Stimulated activated naive B cell treated with anti-CD40 and anti-IgM and Interleukin-4, amounts not matched to agents 10 μg/mL and 1 μg/mL and 100 μg/mL, for 72 hours (primary cell): ENCODE data around the gene THBS3.
A peak's percentile ranks its signal among the peaks of the same experiment; 100 is the strongest.

Experiments used
- ATAC-seq, 2 donors: fragments of 150-1000 bp; cut with Tn5 transposase; replicated peaks; 2 replicates each; pipeline ENCODE4 v1.10.0; 2021; ENCODE audit warnings: moderate library complexity in 1 of 2
- DNase-seq: peaks from one replicate; pipeline ENCODE4 v3.0.0; 2021
- H3K27ac Mint-ChIP-seq: one replicate; pipeline ENCODE4 v1.8.0; 2022; ENCODE audit warnings: mild to moderate bottlenecking, mixed read lengths
- H3K27me3 Mint-ChIP-seq, 2 donors: one replicate each; pipeline ENCODE4 v1.8.0; 2022; ENCODE audit warnings: mixed read lengths in 2 of 2
- H3K36me3 Mint-ChIP-seq, 2 donors: one replicate each; pipeline ENCODE4 v1.8.0; 2022; ENCODE audit warnings: mixed read lengths in 2 of 2, mild to moderate bottlenecking in 1 of 2
- H3K4me1 Mint-ChIP-seq, 2 donors: one replicate each; pipeline ENCODE4 v1.8.0; 2022; ENCODE audit warnings: mixed read lengths in 2 of 2, mild to moderate bottlenecking in 1 of 2
- H3K4me3 Mint-ChIP-seq, 2 donors: one replicate each; pipeline ENCODE4 v1.8.0; 2022; ENCODE audit warnings: mild to moderate bottlenecking in 2 of 2, mixed read lengths in 2 of 2, moderate library complexity in 1 of 2
- H3K9me3 Mint-ChIP-seq, 2 donors: one replicate each; pipeline ENCODE4 v1.8.0; 2022; ENCODE audit warnings: mixed read lengths in 2 of 2, mild to moderate bottlenecking in 1 of 2

The THBS3 gene

DNA sequence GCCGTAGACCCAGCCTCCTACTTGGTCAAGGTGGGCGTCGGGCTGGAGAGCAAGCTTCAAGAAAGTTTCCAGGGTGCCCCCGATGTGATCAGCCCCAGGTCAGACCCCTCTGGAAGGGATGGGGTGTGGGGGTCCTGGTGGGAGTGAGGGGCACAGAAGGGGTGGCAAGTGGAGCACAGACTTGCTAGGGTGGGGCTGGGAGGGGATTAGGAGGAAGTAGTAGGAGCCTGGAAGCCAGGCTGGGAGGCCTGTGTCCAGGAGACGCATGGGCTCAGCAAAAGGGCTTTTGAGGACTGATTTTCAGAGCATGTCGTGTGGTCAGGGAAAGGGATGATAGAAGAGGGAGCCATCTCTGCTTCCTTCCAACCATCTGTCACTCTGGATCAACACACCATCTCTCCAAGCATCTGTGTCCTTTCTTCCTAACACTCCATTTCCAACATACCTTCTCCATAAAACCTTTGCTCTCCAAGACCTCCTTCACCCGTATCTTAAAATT is 25.6 kb downstream of the THBS3 start:
- DNase-seq (no peak), ATAC-seq (no peak)
- Mint-ChIP-seq H3K4me3 (no peak overlapping the region), H3K27ac (no peak overlapping the region), H3K4me1 (peaks cover 25 to 27% of the 10 kb centered on the region in 2 donors), H3K9me3 (no peaks in the 10 kb centered on the region), H3K36me3 (peaks cover 11 to 15% of the 10 kb centered on the region in 2 donors), H3K27me3 (no peaks in the 10 kb centered on the region)

DNA sequence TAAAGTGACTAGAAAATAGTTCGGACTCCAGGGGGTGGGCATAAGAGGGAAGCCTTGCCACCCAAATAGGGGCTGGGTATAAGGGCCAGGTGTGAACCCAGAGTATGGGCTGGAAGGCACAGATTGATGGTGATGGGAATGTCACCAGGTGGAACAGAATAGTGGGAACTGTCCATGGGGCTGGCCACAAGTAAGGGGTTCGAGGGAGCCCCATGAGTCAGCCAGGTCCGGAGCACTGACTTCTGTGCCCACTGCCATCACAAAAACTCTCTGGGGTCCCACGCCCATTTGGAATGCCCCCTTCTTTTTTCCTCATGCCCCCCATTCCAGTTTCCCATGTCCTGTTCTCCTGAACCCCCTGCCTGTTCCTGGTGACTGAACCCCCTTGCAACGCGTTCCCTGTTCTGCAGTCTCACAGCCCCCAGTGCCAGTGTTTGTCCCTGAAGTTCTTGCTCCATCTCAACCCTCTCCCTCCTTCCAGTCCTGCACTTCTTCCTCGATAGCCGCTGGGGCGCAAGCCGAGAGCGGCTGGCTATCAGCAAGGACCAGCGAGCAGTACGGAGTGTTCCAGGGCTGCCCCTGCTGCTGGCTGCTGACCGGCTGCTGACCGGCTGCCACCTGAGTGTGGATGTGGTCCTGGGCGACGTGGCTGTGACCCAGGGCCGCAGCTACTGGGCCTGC is 26.2 kb downstream of the THBS3 start:
- Mint-ChIP-seq H3K4me1 (peaks cover 31% of the 10 kb centered on the region in 2 donors), H3K27ac (no peak overlapping the region), H3K9me3 (no peaks in the 10 kb centered on the region), H3K36me3 (peaks cover 11 to 15% of the 10 kb centered on the region in 2 donors), H3K4me3 (no peak overlapping the region), H3K27me3 (no peaks in the 10 kb centered on the region)
- DNase-seq (no peak), ATAC-seq (no peak)

DNA sequence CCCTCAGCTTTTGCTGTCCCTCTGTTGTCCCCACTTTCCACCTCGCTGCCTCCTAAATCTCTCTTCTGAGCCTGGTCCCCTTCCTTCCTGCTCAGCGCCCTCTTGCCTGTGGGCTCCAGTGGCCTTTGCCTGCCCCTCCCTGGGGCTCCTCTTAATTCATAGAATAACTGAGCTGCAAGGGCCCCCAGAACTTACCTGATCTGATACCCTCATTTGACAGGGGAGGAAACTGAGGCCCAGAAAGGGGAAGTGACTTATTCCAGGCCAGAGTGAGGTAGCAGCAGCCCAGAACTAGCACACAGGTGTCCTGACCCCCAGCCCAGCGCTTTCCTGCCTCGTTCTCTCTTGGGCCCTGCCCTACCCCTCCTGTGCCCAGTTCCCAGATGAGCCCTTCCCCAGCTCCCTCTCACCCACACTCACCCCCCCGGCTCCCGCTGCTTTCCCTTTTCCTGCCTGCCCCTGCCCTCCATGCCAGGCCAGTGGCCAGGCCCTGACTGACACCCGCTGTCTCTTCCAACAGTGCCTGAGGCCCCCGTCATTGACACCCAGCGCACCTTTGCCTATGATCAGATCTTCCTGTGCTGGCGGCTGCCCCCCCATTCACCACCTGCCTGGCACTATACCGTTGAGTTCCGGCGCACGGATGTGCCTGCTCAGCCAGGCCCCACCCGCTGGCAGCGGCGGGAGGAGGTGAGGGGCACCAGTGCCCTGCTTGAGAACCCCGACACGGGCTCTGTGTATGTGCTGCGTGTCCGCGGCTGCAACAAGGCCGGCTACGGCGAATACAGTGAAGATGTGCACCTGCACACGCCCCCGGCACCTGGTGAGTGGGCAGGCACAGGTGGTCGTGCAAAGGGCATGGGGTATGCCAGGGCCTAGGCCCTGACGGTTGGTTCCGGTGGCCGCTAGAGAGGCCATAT is 28.3 kb downstream of the THBS3 start:
- no peak overlapping the region for H3K4me3 Mint-ChIP-seq
- DNase-seq (no peak), ATAC-seq (no peak)
- no peaks in the 10 kb centered on the region for H3K9me3 Mint-ChIP-seq
- no peaks in the 10 kb centered on the region for H3K27me3 Mint-ChIP-seq
- H3K27ac Mint-ChIP-seq = no peak overlapping the region
- peaks cover 11 to 15% of the 10 kb centered on the region in 2 donors for H3K36me3 Mint-ChIP-seq
- peaks cover 23 to 25% of the 10 kb centered on the region in 2 donors for H3K4me1 Mint-ChIP-seq

DNA sequence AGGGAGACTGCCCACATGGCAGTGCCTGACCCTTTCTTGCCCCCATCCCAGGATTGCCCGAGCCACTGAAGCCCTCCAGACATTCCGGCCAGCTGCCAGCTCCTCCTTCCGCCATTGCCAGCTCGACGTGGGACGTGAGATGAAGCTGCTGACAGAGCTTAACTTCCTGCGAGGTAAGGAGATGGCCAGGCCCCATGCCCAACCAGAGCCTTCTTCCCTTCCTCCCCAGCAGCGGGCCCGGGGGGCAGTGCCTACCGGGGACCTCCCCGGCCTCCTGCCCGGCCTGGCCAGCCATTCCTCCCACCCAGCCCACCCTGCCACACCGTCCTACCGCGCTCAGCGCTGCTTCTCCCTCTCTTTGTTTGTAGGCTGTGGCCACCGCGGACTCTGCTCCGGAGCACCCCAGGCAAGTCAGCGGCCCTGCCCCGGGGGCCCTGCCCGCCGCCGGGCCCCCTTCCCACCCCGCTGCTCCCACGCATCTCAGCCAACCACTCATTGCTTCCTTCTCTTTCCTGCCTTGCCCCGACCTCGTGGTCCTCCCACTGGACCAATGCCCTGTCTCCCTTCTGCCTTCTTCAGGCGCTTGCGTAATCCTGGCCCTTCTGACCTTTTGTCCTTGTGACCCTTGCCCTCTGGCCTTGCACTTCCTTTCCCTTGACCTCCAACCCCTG is 29.1 kb downstream of the THBS3 start:
- H3K27ac Mint-ChIP-seq = no peak overlapping the region
- peaks cover 0 to 5% of the 10 kb centered on the region in 2 donors for H3K27me3 Mint-ChIP-seq
- H3K4me3 Mint-ChIP-seq = no peak overlapping the region
- DNase-seq (no peak), ATAC-seq (no peak)
- peaks cover 9 to 15% of the 10 kb centered on the region in 2 donors for H3K36me3 Mint-ChIP-seq
- H3K9me3 Mint-ChIP-seq = no peaks in the 10 kb centered on the region
- H3K4me1 Mint-ChIP-seq = peaks cover 25 to 29% of the 10 kb centered on the region in 2 donors

DNA sequence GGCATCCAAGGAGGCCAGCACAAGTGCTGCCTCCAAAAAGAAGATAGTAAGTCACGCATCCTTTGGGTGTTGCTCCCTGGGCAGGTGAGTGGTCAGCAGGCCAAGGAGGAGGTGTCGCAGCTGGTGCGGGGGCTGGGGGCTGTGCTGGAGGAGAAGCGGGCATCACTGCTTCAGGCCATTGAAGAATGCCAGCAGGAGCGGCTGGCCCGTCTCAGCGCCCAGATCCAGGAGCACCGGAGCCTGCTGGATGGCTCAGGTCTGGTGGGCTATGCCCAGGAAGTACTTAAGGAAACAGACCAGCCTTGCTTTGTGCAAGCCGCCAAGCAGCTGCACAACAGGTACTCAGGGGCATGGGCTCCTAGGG is 29.8 kb downstream of the THBS3 start:
- H3K27me3 Mint-ChIP-seq = peaks cover 0 to 5% of the 10 kb centered on the region in 2 donors
- no peak overlapping the region for H3K4me3 Mint-ChIP-seq
- peaks cover 12 to 15% of the 10 kb centered on the region in 2 donors for H3K36me3 Mint-ChIP-seq
- DNase-seq (no peak), ATAC-seq (no peak)
- H3K4me1 Mint-ChIP-seq = peaks cover 27 to 35% of the 10 kb centered on the region in 2 donors
- H3K9me3 Mint-ChIP-seq = no peaks in the 10 kb centered on the region
- no peak overlapping the region for H3K27ac Mint-ChIP-seq

DNA sequence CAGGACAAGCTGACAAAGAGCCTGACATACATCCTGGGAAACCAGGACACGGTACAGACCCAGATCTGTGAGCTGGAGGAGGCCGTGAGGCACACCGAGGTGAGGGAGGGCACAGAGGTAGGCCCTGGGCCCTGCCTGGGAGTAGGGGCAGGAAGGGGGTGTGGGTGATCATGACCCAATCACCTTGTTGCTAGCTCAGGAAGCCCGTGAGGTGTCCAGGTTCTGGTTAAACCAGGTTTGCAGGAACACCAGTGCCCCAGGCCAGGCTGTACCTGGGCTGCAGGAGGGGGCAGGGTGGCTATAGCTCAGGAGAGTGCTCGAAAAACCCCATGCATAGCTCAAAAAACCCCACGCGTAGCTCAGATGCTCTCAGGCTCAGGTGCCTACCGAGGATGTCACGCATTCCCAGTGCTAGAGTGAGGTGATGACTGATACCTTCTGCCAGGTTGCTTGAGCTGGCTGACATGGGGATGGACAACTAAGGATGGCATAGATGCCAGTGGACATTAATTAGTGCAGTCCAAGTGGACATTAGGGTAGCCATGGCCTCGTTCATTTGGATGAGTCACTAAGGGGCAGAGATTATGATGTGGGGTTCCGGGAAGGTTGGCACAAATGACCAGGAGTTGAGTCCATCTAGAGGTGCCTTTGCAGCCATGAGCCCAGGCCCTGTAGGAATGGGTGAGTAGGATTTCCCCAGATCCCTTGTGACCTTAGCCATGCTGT is 30.3 kb downstream of the THBS3 start:
- DNase-seq = no peak
- H3K36me3 Mint-ChIP-seq = peaks cover 12 to 15% of the 10 kb centered on the region in 2 donors

DNA sequence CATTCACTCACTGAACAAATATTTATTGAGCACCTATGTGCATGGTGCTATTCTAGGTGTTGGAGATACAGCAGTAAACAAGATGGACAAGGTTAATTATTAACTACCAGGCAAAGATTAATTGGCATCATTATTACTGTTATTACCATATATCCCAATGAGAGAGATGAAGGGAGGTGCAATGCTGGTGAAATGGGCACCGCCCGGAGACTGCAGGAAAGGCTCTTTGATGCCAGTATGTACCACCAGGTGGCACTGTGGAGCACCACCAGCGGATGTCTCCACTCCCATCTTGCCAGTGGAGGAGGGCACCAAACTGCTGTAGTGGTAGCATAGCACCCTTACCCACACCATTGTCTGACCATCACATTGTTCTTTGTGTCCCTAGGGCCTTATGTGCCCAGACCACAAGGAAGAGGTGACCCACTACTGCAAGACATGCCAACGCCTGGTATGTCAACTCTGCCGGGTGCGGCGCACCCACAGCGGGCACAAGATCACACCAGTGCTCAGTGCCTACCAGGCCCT is 31.1 kb downstream of the THBS3 start:
- Mint-ChIP-seq H3K9me3 (no peaks in the 10 kb centered on the region), H3K27ac (no peak overlapping the region)

More for the DNA sequence above, 30.3 kb downstream of the THBS3 start:
- H3K27ac Mint-ChIP-seq = no peak overlapping the region
- no peak overlapping the region for H3K4me3 Mint-ChIP-seq
- peaks cover 0 to 5% of the 10 kb centered on the region in 2 donors for H3K27me3 Mint-ChIP-seq
- no peaks in the 10 kb centered on the region for H3K9me3 Mint-ChIP-seq
- no peak for ATAC-seq
- peaks cover 29 to 40% of the 10 kb centered on the region in 2 donors for H3K4me1 Mint-ChIP-seq

DNA sequence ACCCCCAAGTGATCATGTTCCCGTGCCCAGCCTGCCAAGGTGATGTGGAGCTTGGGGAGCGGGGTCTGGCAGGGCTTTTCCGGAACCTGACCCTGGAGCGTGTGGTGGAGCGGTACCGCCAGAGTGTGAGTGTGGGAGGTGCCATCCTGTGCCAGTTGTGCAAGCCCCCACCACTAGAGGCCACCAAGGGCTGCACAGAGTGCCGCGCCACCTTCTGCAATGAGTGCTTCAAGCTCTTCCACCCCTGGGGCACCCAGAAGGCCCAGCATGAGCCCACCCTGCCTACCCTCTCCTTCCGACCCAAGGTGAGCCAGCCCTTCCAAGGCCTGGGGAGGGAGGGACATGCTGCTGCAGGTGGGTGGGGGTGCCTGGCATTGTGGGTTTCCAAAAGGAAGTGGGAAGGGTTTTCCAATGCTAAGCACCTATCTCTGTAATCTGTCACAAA is 31.7 kb downstream of the THBS3 start:
- ATAC-seq = no peak
- no peak for DNase-seq
- H3K4me3 Mint-ChIP-seq = no peak overlapping the region
- peaks cover 33 to 54% of the 10 kb centered on the region in 2 donors for H3K4me1 Mint-ChIP-seq
- H3K9me3 Mint-ChIP-seq = no peaks in the 10 kb centered on the region
- no peak overlapping the region for H3K27ac Mint-ChIP-seq
- H3K36me3 Mint-ChIP-seq = peaks cover 9 to 19% of the 10 kb centered on the region in 2 donors
- H3K27me3 Mint-ChIP-seq = peaks cover 0 to 5% of the 10 kb centered on the region in 2 donors

More for the DNA sequence above, 31.1 kb downstream of the THBS3 start:
- ATAC-seq (peak; percentile 49 to 52), DNase-seq (peak; percentile 67)
- Mint-ChIP-seq H3K4me1 (peaks cover 33 to 48% of the 10 kb centered on the region in 2 donors), H3K4me3 (no peak overlapping the region), H3K27me3 (peaks cover 0 to 5% of the 10 kb centered on the region in 2 donors), H3K36me3 (peaks cover 10 to 19% of the 10 kb centered on the region in 2 donors)

DNA sequence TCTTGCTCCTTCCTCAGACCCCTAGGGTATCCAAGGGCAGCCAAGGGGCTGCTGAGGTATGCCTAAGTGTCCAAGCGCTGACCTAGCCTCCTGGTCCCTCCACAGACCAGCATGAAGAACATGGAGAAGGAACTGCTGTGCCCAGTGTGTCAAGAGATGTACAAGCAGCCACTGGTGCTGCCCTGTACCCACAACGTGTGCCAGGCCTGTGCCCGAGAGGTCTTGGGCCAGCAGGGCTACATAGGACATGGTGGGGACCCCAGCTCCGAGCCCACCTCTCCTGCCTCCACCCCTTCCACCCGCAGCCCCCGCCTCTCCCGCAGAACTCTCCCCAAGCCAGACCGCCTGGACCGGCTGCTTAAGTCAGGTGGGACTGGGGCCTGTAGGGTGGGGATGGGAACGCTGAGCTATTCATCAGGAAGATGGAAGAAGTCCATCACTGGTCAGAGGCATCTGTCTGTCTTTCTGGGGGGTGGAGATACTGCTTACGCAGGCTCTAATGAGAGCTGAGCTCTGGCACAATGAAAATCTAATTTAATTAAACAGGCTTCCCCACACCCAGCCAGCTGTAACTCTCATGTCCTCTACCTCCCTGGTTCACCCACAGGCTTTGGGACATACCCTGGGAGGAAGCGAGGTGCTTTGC is 32.3 kb downstream of the THBS3 start:
- Mint-ChIP-seq H3K4me1 (peaks cover 33 to 54% of the 10 kb centered on the region in 2 donors), H3K27ac (no peak overlapping the region), H3K9me3 (no peaks in the 10 kb centered on the region), H3K4me3 (no peak overlapping the region), H3K36me3 (peaks cover 10 to 21% of the 10 kb centered on the region in 2 donors), H3K27me3 (peaks cover 0 to 5% of the 10 kb centered on the region in 2 donors)
- no peak for DNase-seq
- ATAC-seq = no peak

DNA sequence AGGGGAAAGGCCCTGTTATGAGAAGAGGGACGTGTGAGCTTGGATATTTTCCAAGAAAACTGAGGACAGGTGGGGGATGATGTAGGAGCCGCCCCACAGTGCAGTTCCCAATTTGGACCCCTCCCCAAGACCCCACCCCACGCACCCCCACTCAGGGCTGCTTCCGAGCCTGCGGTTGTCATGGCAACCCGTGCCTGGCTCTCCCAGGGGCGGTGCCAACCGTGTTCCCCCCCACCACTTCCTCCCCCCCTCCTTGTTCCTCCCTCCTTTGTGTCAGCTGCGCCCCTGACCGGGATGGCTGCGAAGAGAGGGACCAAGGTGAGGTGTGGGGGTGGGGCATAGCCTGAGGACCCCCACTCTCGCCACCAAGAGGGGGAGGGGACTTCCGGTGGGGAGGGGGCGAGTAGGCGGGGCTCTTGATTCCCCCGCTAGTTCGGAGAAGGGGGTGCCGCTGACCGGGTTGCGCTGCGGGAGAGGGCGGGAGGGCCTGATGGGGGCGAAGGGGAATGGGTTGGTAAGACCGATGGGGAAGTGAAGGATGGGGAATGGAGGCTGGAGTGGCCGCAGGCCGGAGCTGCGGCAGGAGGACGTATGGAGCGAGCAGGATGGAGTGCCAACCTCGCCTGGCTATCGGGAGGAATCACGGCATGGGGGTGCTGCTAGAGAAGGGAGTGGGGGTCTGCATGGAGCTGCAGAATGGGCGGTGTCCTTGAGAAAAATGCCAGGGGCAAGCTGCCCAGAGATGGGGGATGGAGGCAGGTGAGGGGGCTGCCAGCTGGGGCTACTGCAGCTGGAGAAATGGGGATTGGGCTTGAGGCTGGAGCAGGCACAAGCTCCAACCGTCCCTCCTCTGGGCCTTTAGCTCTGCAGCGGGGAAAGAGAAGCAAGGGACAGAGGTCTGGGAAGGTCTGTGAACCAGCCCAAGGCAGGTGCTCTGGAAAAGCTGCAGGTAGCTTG is 33.1 kb downstream of the THBS3 start:
- ATAC-seq (no peak), DNase-seq (no peak)
- Mint-ChIP-seq H3K4me1 (peaks cover 34 to 54% of the 10 kb centered on the region in 2 donors), H3K27me3 (peaks cover 0 to 5% of the 10 kb centered on the region in 2 donors), H3K9me3 (no peaks in the 10 kb centered on the region), H3K27ac (peak overlapping the region; percentile 66), H3K36me3 (peaks cover 15 to 26% of the 10 kb centered on the region in 2 donors), H3K4me3 (peak overlapping the region; percentile 93 to 99)

DNA sequence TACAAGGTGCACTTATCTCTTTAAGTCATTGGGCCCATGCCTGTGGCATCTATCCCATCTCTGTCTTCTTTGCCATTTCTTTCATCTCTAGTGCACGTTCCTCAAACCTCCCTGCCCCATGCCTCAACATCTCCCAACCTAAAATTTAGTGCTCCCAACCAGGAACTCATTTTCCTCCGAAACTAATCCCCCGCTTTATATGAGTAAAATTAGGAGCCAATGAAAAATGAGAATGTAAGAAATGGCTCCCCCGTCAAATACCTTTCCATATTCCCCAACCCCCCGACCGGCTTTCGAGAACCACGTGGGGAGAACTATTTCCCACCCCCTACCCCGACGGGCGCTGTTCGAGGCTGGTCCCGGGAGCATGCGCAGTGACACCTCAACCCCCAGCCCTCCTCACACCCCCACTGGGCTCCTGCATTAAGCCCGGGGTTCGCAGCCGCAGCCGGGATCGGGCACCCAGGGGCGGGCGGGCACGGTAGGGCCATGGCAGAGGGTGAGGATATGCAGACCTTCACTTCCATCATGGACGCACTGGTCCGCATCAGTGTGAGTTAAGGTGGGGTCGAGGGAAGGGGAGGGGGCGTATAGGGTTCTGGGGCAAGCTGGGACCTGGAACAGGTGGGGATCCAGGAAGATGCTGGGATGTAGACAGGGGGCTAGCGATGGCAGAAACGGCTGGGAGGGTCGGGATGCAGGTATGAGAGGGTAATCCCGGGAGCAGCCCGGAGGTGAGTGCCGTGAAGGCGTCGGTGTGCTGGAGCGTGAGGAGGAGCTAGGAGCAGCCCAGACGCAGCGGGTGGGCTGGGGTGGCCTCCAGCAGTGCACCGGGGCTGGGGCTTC is 34.0 kb downstream of the THBS3 start, which contains the start of gene TRIM46:
Gene TRIM46 (plus strand): TSS at position 372 of the 846 bp plus-strand sequence. CDS start 118 bp downstream, at position 490.
- H3K27ac Mint-ChIP-seq = peak within 1 kb of the TSS; percentile 98
- no peaks in the 10 kb centered on the region for H3K9me3 Mint-ChIP-seq
- DNase-seq (peak; percentile 49), ATAC-seq (peak; percentile 27 to 44)
- H3K27me3 Mint-ChIP-seq = peaks cover 0 to 5% of the 10 kb centered on the region in 2 donors
- peak within 1 kb of the TSS; percentile 93 to 99 for H3K4me3 Mint-ChIP-seq
- H3K36me3 Mint-ChIP-seq = peaks cover 20 to 26% of the 10 kb centered on the region in 2 donors
- peaks cover 35 to 54% of the 10 kb centered on the region in 2 donors for H3K4me1 Mint-ChIP-seq
